HL-60 (cell line): Measurements from ENCODE around the gene KDELR1.
A peak's percentile ranks its signal among the peaks of the same experiment; 100 is the strongest.

ENCODE experiments used
- DNase-seq, 2 experiments: peaks; one replicate each; pipeline ENCODE4 v3.0.0-alpha.2; 2010 to 2020; ENCODE audit warnings: low read depth in 1 of 2, low spot score in 1 of 2
- H3K27ac ChIP-seq: fragments of 250-450 bp; sonication (Bioruptor Pico); replicated peaks from 2 replicates; pipeline ENCODE4 v1.5.1; 2020; ENCODE audit warnings: mild to moderate bottlenecking, moderate library complexity
- H3K27me3 ChIP-seq: fragments of 250-450 bp; sonication (Bioruptor Pico); 2 replicates; pipeline ENCODE4 v1.5.1; 2021; ENCODE audit warnings: mild to moderate bottlenecking, moderate library complexity; ENCODE audit not compliant: insufficient read depth, poor library complexity, severe bottlenecking
- H3K4me3 ChIP-seq: replicated peaks from 2 replicates; pipeline ENCODE4 v1.5.1; 2011; ENCODE audit warnings: mild to moderate bottlenecking, control low read depth, low read length; ENCODE audit not compliant: insufficient read depth
- GABPA ChIP-seq: IDR thresholded peaks from 2 replicates; pipeline ENCODE4 v1.6.1; 2012; ENCODE audit warnings: low read depth
- POLR2AphosphoS5 ChIP-seq: IDR thresholded peaks from 2 replicates; pipeline ENCODE4 v1.6.1; 2012; ENCODE audit warnings: low read depth
- SPI1 ChIP-seq: IDR thresholded peaks from 2 replicates; pipeline ENCODE4 v1.6.1; 2012; ENCODE audit warnings: low read depth, mild to moderate bottlenecking, borderline replicate concordance
- TF ChIP-seq, protein P1 (sequence below): IDR thresholded peaks from one replicate; pipeline ENCODE4 v1.5.1; 2011; ENCODE audit warnings: low read length, control low read depth, inconsistent platforms; ENCODE audit not compliant: insufficient read depth
- TF ChIP-seq, protein P2 (sequence below): IDR thresholded peaks from 2 replicates; pipeline ENCODE4 v1.6.1; 2012; ENCODE audit warnings: low read depth; ENCODE audit not compliant: insufficient replicate concordance

Gene KDELR1

DNA sequence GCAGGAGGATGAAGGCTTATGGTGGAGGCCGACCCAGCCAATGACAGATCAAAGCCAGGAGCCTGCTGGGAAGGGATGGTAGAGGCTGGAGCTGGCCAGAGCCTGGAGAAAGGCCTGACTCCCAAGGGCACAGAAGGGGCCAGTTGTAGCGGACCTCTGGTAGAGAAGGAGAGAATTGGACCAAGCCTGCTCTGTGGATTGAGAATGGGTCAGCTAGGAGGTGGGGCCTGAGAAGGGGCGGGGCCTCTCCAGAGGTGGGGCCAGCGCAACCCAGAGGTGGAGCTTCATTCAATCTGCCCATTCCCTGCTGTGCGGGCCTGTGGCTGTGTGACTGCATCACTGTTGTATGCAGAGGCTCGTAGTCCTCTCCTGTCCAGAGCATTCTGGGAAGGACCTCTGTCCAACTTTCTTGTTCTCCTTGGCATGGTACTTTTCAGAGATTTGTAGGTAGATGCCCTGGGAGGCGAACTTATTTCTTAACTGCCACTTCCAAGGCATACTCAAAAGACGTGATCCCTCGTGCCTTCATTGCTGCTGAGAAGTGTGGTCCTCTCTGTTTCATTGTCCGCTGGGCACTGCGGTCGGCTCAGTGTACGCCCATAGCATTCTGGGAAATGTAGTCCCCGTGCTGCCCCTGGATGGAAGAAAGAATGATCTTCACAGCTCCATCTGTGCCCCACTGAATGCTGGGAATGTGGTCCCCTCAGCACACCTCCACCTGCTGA lies 8.8 kb upstream of the KDELR1 start:
- no peak for DNase-seq
- H3K27ac ChIP-seq: no peak overlapping the region
- TF ChIP-seq GABPA: no peak
- H3K27me3 ChIP-seq: peaks cover 25% of the 10 kb centered on the region
- no peak overlapping the region for H3K4me3 ChIP-seq

DNA sequence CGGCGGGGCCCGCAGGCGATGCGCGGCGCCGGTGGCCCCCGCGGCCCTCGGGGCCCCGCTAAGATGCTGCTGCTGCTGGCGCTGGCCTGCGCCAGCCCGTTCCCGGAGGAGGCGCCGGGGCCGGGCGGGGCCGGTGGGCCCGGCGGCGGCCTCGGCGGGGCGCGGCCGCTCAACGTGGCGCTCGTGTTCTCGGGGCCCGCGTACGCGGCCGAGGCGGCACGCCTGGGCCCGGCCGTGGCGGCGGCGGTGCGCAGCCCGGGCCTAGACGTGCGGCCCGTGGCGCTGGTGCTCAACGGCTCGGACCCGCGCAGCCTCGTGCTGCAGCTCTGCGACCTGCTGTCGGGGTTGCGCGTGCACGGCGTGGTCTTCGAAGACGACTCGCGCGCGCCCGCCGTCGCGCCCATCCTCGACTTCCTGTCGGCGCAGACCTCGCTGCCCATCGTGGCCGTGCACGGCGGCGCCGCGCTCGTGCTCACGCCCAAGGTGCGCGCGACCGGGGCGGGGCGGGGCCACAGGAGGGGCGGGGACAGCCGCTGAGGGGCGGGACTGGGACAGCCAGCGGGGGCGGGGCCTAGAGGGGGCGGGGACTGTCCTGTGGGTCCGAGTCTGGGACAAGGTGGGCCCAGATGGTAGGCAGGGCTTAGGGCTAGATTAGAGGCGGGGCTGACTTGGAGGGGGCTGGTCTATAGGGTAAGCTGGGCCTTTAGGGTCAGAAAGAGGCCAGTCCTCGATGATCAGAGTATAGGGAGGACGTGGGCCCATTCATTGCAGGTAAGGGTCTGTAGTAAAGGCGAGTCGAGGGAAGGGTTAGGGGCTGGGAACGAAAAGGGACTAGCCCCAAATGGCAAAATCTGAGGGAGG lies 7.3 kb upstream of the KDELR1 start:
- DNase-seq: peak; percentile 88 to 93
- H3K27me3 ChIP-seq: peaks cover 39% of the 10 kb centered on the region
- H3K4me3 ChIP-seq: peak overlapping the region; percentile 48
- peak; percentile 9; the same call in 1 of the 2 replicates for TF ChIP-seq SPI1
- TF ChIP-seq POLR2AphosphoS5: peak; percentile 68
- TF ChIP-seq, protein P1, sequence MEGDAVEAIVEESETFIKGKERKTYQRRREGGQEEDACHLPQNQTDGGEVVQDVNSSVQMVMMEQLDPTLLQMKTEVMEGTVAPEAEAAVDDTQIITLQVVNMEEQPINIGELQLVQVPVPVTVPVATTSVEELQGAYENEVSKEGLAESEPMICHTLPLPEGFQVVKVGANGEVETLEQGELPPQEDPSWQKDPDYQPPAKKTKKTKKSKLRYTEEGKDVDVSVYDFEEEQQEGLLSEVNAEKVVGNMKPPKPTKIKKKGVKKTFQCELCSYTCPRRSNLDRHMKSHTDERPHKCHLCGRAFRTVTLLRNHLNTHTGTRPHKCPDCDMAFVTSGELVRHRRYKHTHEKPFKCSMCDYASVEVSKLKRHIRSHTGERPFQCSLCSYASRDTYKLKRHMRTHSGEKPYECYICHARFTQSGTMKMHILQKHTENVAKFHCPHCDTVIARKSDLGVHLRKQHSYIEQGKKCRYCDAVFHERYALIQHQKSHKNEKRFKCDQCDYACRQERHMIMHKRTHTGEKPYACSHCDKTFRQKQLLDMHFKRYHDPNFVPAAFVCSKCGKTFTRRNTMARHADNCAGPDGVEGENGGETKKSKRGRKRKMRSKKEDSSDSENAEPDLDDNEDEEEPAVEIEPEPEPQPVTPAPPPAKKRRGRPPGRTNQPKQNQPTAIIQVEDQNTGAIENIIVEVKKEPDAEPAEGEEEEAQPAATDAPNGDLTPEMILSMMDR: no peak
- peak overlapping the region; percentile 41; the same call in 1 of the 2 replicates for H3K27ac ChIP-seq

DNA sequence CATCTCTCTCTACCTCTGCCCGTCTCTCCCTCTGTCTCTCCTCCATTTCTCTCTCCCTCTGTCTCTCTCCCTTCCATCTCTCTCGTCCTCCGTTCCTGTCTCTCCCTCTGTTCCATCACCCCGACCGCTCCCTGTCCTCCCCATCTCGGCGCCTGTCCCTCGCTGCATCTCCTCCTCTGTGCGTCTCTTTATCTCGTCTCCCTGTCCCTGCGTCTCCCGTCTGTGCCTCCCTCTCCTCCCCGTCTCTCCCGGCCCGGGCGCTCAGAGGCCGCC lies 6.7 kb upstream of the KDELR1 start:
- no peak for DNase-seq
- Histone ChIP-seq H3K27ac (no peak overlapping the region), H3K4me3 (peak overlapping the region; percentile 48), H3K27me3 (peaks cover 45% of the 10 kb centered on the region)
- TF ChIP-seq GABPA (no peak), POLR2AphosphoS5 (0 out of 2 replicates have a peak, but pooled peaks have one; percentile 3)
- TF ChIP-seq, protein P1: no peak

DNA sequence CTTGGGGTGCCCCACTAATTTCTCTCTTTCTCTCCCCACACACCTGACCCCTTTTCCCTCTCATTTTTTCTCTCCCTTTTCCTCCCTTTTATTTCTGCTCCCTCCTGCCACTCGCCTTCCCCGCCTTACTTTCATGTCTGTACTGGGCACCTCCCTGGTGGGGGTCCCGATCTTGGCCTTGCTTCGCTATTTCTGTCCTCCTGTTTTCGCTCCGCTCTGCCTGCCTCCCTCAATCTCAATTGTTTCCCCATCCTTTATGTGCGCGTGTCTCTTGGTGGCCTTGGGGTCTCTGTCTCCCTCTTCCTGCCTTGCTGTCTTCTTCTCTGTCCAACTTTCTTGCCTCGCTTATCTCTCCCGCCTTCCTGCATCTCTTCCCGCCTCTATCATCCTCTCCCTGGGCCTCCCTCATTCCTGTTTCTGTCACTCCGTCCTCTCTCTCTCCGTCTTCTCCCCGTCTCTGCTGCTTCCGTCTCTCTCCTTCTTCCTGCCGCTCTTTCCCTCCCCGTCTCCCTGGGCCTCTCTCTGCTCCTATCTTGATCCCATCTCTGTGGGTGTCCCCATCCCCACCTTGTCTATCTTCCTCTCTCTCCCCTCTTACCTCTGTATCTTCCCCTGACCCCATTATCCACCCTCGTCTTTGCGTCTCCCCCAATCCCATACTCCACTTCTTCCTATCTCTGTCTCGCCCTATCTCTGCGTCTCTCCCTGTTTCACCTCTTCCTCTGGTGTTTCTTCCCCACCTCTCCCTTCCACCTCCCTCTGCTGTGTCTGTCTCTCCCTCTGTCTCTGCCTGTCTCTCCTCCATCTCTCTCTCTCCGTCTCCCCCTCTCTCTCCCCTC lies 6.1 kb upstream of the KDELR1 start:
- TF ChIP-seq, protein P1: no peak
- TF ChIP-seq, protein P2, sequence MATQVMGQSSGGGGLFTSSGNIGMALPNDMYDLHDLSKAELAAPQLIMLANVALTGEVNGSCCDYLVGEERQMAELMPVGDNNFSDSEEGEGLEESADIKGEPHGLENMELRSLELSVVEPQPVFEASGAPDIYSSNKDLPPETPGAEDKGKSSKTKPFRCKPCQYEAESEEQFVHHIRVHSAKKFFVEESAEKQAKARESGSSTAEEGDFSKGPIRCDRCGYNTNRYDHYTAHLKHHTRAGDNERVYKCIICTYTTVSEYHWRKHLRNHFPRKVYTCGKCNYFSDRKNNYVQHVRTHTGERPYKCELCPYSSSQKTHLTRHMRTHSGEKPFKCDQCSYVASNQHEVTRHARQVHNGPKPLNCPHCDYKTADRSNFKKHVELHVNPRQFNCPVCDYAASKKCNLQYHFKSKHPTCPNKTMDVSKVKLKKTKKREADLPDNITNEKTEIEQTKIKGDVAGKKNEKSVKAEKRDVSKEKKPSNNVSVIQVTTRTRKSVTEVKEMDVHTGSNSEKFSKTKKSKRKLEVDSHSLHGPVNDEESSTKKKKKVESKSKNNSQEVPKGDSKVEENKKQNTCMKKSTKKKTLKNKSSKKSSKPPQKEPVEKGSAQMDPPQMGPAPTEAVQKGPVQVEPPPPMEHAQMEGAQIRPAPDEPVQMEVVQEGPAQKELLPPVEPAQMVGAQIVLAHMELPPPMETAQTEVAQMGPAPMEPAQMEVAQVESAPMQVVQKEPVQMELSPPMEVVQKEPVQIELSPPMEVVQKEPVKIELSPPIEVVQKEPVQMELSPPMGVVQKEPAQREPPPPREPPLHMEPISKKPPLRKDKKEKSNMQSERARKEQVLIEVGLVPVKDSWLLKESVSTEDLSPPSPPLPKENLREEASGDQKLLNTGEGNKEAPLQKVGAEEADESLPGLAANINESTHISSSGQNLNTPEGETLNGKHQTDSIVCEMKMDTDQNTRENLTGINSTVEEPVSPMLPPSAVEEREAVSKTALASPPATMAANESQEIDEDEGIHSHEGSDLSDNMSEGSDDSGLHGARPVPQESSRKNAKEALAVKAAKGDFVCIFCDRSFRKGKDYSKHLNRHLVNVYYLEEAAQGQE: no peak
- TF ChIP-seq SPI1: no peak
- TF ChIP-seq POLR2AphosphoS5: no peak
- TF ChIP-seq GABPA: no peak
- Histone ChIP-seq H3K4me3 (peak overlapping the region; percentile 48), H3K27ac (no peak overlapping the region), H3K27me3 (peaks cover 50% of the 10 kb centered on the region)
- no peak for DNase-seq

DNA sequence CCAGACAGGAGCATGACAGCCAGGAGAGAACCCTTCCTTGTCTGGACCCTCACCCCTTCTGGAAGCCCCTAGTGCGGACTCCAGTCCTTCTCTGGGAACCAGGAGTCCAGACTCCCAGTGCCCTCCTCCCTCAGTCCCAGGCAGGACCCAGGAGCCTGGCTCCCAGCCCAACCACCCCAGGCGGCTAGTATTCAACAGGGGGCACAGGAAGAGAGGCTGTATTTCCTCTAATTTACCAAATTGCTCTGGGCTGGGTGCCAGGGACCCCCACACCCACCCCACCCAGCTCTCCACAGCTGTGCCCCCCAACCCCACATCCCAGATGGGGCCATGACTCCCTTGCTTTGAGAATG lies 5.4 kb upstream of the KDELR1 start:
- no peak for TF ChIP-seq GABPA
- no peak overlapping the region for H3K4me3 ChIP-seq
- DNase-seq: no peak
- no peak overlapping the region for H3K27ac ChIP-seq
- H3K27me3 ChIP-seq: peaks cover 52% of the 10 kb centered on the region
